Cortex of kidney (tissue), 1 donor: ENCODE data around the gene CDH4.
"Not testable (repeated sequence)": the region's sequence is repeated elsewhere in the genome, so short reads cannot be mapped to it uniquely, and the experiment has no call there.

Source experiments
- DNase-seq: peaks from one replicate; lab custom pipeline; 2025; lab: John Stamatoyannopoulos, UW

The CDH4 gene

GRCh38 chr20:61387204-61387953 lies 135.3 kb downstream of the CDH4 start:
- no peak for DNase-seq

DNA sequence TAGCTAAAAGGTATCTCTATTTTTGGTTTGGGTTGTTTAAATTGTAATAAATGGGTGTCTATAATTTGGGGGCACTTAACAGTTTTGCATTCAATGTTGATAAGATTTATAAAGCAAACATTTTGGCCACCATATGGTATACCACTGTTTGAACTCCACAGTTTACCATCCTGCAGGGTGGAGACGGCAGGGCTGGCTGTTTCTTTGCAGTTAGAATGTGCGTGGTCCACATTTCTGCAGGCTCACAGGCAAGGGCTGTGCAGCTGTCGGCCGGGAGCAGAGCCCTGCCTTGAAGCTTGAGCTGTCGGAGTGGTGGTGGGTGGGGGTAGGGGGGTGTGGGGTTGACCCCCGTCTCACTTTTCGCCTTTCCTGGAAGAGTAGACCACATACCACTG lies 135.9 kb downstream of the CDH4 start:
- DNase-seq: no peak

GRCh38 chr20:61389077-61389476 lies 137.0 kb downstream of the CDH4 start:
- no peak for DNase-seq

GRCh38 chr20:61391185-61391584 lies 139.1 kb downstream of the CDH4 start:
- DNase-seq: no peak

GRCh38 chr20:61391812-61392520 lies 139.9 kb downstream of the CDH4 start:
- no peak for DNase-seq

GRCh38 chr20:61394088-61394799 lies 142.2 kb downstream of the CDH4 start:
- no peak for DNase-seq

- no peak for DNase-seq
Observed at GRCh38 chr20:61396262-61396848, 144.3 kb downstream of the CDH4 start.

DNA sequence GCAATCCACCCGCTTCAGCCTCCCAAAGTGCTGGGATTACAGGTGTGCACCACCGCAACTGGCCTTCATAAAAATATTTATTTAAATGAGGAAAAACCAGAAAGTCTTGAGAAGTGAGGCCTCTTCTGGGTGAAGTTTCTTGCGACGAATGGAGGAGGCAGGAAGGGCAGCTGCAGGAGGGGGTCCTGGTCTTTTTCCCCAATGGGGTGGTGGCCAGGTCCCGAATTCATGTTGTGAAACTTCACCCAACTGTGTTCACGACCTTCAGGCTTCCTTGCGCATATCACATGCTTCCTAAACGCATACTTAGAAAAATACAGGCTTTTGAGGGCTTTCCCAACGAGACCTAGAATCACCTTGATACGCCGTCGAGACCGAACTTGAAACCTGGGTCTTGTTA lies 145.1 kb downstream of the CDH4 start:
- no peak for DNase-seq

DNA sequence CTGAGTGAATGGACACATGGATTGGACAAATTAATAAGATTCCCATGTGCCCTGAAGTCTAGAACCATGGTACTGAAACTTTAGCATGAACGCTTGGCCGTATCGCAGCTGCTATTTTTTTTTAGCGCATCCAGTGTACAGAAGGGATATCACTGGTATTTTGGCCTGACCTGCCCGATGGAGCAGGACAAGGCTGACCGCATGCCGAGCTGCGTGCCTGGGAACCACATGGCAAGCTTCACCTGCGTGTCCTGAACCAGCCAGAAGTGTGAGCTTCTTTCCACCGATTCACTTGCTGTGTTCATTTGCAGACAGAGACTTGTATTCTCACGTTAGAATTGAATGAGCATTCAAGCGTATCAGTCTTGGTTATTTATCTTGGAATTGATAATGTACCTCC lies 145.7 kb downstream of the CDH4 start:
- no peak for DNase-seq

- no peak for DNase-seq
Observed at GRCh38 chr20:61399433-61399832, 147.4 kb downstream of the CDH4 start.

- no peak for DNase-seq
Observed at GRCh38 chr20:61400499-61400898, 148.4 kb downstream of the CDH4 start.

- no peak for DNase-seq
Observed at GRCh38 chr20:61404303-61404702, 152.2 kb downstream of the CDH4 start.

GRCh38 chr20:61405007-61405406 lies 152.9 kb downstream of the CDH4 start:
- DNase-seq: no peak

DNA sequence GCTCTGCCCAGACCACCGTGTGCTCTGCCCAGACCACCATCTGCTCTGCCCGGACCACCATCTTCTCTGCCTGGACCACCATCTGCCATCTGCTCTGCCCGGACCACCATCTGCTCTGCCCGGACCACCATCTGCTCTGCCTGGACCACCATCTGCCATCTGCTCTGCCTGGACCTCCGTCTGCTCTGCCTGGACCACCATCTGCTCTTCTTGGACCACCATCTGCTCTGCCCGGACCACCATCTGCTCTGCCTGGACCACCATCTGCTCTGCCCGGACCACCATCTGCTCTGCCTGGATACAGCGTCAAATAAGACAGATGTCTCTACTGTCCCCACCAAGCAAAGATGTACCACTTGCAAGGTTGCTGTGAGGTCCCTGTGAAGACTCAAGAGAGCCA lies 154.7 kb downstream of the CDH4 start:
- DNase-seq: not testable (repeated sequence)

DNA sequence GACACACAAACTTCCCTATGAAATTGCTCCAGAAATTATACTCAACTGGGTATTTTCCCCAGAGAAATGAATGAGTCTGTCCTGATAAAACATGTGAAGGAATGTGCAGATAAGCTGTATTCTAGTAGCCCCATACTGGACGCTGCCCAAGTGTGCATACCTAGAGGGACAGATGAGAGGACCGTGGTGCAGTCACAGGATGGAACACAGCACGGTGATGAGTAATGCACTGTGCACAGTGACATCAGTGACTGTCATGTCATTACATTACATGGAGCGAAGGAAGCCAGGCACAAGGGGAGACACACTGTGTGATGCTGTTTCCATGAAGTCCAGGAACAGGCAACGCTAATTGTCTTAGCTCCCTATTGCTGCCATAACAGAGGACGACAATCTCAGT lies 155.5 kb downstream of the CDH4 start:
- no peak for DNase-seq

GRCh38 chr20:61408951-61409740 lies 157.1 kb downstream of the CDH4 start:
- DNase-seq: no peak

DNA sequence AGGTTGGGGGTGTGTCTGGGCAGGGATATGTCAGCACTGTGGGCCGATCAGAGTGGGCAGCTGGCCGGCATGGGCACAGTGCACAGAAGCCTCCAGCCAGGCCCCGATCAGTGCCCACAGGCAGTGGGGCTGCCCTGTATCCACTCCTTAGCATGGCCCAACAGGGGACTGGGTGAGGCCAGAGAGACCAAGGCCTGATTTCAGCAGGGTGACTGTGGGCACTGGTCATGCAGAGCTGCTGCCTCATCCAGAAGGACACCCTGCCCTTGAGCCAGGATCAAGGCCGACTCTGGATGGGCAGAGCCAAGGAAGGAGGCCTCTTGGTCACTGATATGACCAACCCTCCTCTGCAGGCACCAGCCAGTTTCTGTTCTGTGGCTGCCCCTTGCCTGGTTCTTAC lies 159.7 kb downstream of the CDH4 start:
- no peak for DNase-seq

DNA sequence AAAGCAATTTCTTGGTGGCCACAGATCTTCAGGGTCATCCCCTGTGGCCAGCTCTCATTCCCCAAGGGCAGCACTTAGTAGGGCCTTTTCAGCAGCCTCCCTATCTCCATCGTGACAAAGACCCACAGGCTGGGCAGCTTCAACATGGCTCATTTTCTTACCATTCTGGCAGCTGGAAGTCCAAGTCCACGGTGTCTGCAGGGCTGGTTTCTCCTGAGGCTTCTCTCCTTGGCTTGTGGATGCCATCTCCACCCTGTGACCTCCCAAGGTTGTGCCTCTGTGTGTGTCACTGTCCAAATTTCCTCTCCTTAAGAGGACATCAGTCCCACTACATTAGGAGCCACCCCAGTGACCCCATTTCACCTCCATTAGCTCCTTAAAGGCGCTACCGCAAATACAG lies 161.7 kb downstream of the CDH4 start:
- DNase-seq: no peak

DNA sequence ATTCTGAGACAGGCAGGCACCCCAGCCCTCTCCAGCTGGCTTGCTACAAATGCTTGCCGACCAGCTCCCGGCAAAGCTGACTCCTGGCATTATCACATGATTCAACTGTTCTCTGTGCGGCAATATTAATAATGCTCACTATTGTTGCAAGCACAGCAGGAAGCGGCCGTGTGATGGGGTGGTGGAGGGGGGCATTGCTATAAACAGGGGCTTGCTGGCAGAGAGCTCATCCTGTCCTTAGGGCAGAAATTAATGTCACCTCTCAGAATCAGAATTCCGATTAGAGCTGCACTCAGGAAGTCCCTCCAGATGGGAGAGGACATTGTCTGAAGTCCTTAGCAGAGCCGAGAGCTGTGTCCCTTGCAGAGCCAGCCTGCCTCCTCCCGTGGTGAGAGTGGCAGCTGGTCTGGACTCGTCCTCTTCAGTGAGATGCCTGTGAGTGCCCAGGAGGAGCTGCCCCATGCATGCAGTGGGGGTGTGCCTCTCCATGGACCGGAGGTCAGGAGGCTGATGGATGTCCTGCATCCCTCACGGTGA lies 162.5 kb downstream of the CDH4 start:
- no peak for DNase-seq

DNA sequence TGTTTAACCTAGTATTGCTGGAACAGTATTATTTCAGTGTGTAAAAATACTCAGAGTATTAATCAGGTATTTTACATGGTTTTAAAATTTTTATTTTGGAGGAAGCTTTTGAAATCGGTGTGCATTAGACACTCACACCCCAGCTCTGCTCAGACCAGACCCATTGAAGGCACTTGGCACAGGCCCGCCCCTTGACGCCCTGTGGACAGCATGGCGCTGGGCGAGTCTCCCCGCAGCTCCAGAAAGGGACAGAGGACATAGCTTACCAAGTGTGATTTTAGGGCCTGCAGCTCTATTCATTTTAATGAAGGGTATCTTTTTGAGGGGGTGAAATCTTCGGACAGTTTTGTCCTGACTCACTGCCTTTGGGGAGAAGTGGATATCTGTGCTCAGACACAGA lies 164.5 kb downstream of the CDH4 start:
- DNase-seq: no peak

- no peak for DNase-seq
Observed at GRCh38 chr20:61417221-61417941, 165.3 kb downstream of the CDH4 start.
